Measurements from ENCODE around the gene B4GALNT4. TPM values are rescaled to one million over a fixed set of nuclear protein-coding genes. Genes with fewer than 3 reads are reported as not detected.
"Not testable (repeated sequence)": the region's sequence is repeated elsewhere in the genome, so short reads cannot be mapped to it uniquely, and the experiment has no call there.

B4GALNT4 gene
- total and polyA plus RNA-seq, 2 of the 13 experiments (the other 11 are each of a cell fraction or from before 2014, with no cell fraction given) = 30.5 to 50.1 TPM

DNA sequence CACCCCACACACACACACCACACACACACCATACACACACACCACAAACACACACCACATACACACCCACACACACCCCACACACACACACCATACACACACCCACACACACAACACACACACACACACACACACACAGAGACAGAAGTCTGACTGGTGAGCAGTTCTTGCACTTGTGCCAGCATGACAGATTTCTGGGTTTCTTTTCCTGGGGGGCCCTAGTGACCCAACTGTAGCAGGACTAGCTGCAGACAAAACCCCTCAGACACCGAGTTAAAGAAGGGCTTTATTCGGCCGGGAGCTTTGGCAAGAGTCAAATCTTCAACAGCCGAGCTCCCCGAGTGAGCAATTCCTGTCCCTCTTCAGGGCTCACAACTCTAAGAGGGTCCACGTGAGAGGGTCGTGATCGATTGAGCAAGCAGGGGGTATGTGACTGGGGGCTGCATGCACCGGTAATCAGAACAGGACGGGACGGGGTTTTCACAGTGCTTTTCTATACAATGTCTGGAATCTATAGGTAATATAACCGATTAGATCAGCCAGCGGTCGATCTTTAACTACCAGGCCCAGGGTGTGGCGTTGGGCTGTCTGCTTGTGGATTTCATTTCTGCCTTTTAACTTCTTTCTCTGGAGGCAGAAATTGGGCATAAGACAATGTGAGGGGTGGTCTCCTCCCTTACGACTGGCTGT, 19.1 kb upstream of the B4GALNT4 start:
- H2AFZ ChIP-seq (ENCODE audit: low read length); H3K27me3 ChIP-seq (ENCODE audit: control insufficient read depth in 1 of 2, insufficient read depth in 2 of 2, low read length in 2 of 2); H3K4me3 ChIP-seq (replicated peaks in 1 of 3; ENCODE audit: insufficient read depth in 1 of 3, low read depth in 2 of 3, low read length in 3 of 3); POLR2A ChIA-PET; BruUV-seq (replicated peaks); H4K20me1 ChIP-seq (ENCODE audit: insufficient read depth, low read length); intact Hi-C loops (cut with micrococcal nuclease; ENCODE audit: unreplicated experiment); H3K9ac ChIP-seq (ENCODE audit: insufficient read depth, low read depth, low read length); H3K9me3 ChIP-seq (ENCODE audit: low read length); H3K36me3 ChIP-seq (replicated peaks in 1 of 2; ENCODE audit: control insufficient read depth in 1 of 2, insufficient read depth in 2 of 2, low read length in 2 of 2); H3K4me2 ChIP-seq (ENCODE audit: low read depth, low read length); in situ Hi-C loops (cut with HindIII; ENCODE audit: extremely low pct_ligation_motif_present, low pct_unique_long_range_greater_than_20kb); ATAC-seq; CTCF ChIA-PET (ENCODE audit: low intra/inter-chr PET ratio, low total read pairs); H3K27ac ChIP-seq (ENCODE audit: extremely low read length, insufficient read depth, low read length); H3K79me2 ChIP-seq (ENCODE audit: insufficient read depth, low read length); FAIRE-seq; DNase-seq (ENCODE audit: low spot score): not testable (repeated sequence)
- peaks cover 56% of the 10 kb centered on the region for H3K4me1 ChIP-seq (ENCODE audit: insufficient read depth, low read length)
- TF ChIP-seq ZBTB38 (CRISPR knock-in tag; IDR thresholded peaks at IDR 0.05) = peak; percentile 55; the same call in 1 of the 2 replicates
- 83% methylated on average over 15 of the region's 16 CpGs for WGBS (ENCODE audit: low lambda C conversion rate)

DNA sequence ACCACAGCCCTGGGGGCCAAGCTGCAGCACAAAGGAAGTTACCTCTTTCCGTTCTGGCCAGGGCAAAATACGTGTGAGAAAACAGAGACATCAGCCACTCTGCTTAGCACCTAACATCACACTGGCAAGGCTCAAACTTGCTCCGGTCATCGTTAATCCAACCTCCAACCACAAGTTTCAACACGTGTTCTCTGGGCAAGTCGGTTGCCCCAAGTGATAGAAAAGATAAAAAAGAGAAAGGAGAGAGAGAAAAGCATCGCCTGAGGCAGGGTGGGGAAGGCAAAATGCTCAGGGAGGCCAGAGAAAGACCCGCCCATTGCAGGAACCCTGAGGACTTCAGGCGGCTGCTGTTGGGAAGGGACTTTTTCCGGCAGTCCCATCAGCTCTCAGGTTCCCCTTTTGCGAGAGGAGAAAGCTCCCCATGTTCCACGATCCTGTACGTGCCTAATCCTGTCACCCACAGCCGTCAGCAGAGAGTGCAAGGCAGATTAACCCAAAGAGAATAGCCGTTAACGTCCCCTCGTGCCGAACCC, 18.5 kb upstream of the B4GALNT4 start:
- 83% methylated on average over 16 of the region's 18 CpGs for WGBS (ENCODE audit: low lambda C conversion rate)
- intact Hi-C loops (cut with micrococcal nuclease; ENCODE audit: unreplicated experiment) (no loop called here), in situ Hi-C loops (cut with HindIII; ENCODE audit: extremely low pct_ligation_motif_present, low pct_unique_long_range_greater_than_20kb) (no loop called here)
- ChIA-PET POLR2A (no interaction called here), CTCF (ENCODE audit: low intra/inter-chr PET ratio, low total read pairs) (no interaction called here)
- DNase-seq (ENCODE audit: low spot score) = no peak
- no peaks in the 10 kb centered on the region for H3K36me3 ChIP-seq (replicated peaks in 1 of 2; ENCODE audit: control insufficient read depth in 1 of 2, insufficient read depth in 2 of 2, low read length in 2 of 2)
- H3K4me3 ChIP-seq (replicated peaks in 1 of 3; ENCODE audit: insufficient read depth in 1 of 3, low read depth in 2 of 3, low read length in 3 of 3) = no peak overlapping the region
- no peak for FAIRE-seq
- H3K4me1 ChIP-seq (ENCODE audit: insufficient read depth, low read length) = peaks cover 62% of the 10 kb centered on the region
- no peaks in the 10 kb centered on the region for H3K79me2 ChIP-seq (ENCODE audit: insufficient read depth, low read length)
- TF ChIP-seq ZBTB38 (CRISPR knock-in tag; IDR thresholded peaks at IDR 0.05) (peak; percentile 32; the same call in 1 of the 2 replicates), NFKB2 (CRISPR knock-in tag; IDR thresholded peaks at IDR 0.05; ENCODE audit: borderline replicate concordance) (no peak)
- no peaks in the 10 kb centered on the region for H3K9me3 ChIP-seq (ENCODE audit: low read length)
- no peak overlapping the region for H3K9ac ChIP-seq (ENCODE audit: insufficient read depth, low read depth, low read length)
- no peaks in the 10 kb centered on the region; a peak in 1 of 5 replicates for H3K27me3 ChIP-seq (ENCODE audit: control insufficient read depth in 1 of 2, insufficient read depth in 2 of 2, low read length in 2 of 2)
- no peak overlapping the region for H3K4me2 ChIP-seq (ENCODE audit: low read depth, low read length)
- no peak overlapping the region for H3K27ac ChIP-seq (ENCODE audit: extremely low read length, insufficient read depth, low read length)
- no TSS peak for BruUV-seq (replicated peaks)
- no peak overlapping the region for H2AFZ ChIP-seq (ENCODE audit: low read length)
- no peak for ATAC-seq
- H4K20me1 ChIP-seq (ENCODE audit: insufficient read depth, low read length) = no peaks in the 10 kb centered on the region
